Colonic mucosa (tissue), 4 donors: ENCODE measurements around the gene EEF2KMT. TPM values are rescaled to one million over a fixed set of nuclear protein-coding genes. Genes with fewer than 3 reads are reported as not detected.
"Not testable (repeated sequence)": the region's sequence is repeated elsewhere in the genome, so short reads cannot be mapped to it uniquely, and the experiment has no call there.

Experiments
- DNase-seq: peaks from one replicate; pipeline ENCODE4 v3.0.0-alpha.2; 2020
- H3K27ac ChIP-seq: fragments of 200-600 bp; one replicate; pipeline ENCODE4 v1.8.0; 2021
- H3K27me3 ChIP-seq: fragments of 200-600 bp; one replicate; pipeline ENCODE4 v1.8.0; 2021
- H3K36me3 ChIP-seq: fragments of 200-600 bp; one replicate; pipeline ENCODE4 v1.8.0; 2021
- H3K4me1 ChIP-seq: fragments of 200-600 bp; one replicate; pipeline ENCODE4 v1.8.0; 2021; ENCODE audit warnings: mild to moderate bottlenecking
- H3K4me3 ChIP-seq: fragments of 200-600 bp; one replicate; pipeline ENCODE4 v1.8.0; 2021
- H3K9ac ChIP-seq, 2 donors: one replicate each; pipeline ENCODE4 v1.7.0; 2013; ENCODE audit warnings: control low read depth in 2 of 2, low read depth in 2 of 2, low read length in 2 of 2
- H3K9me3 ChIP-seq: fragments of 200-600 bp; one replicate; pipeline ENCODE4 v1.8.0; 2021
- intact Hi-C: fragments of 100-400 bp; cut with DNase I; formaldehyde crosslinking; loops from one replicate; pipeline ENCODE4 v1.14.1; 2022
- total RNA-seq, 2 donors: library from RNA; stranded (reverse); fragmentation: NEBNext Ultra II Directional in 1 of 2; extraction: Animal tissue kit (Norgen Biotek cat#: 25700) in 1 of 2; gene quantifications; one replicate each; pipeline ENCODE4 v1.2.1, GENCODE V29; 2021
- TF ChIP-seq, protein P1 (sequence below): fragments of 200-600 bp; IDR thresholded peaks from one replicate; pipeline ENCODE4 v1.8.0; 2022; ENCODE audit warnings: antibody characterized with exemption, mild to moderate bottlenecking
- donor health status: healthy.
- donor health status: DM: no; HTN: no; CAD: no.
- donor health status: DM: no; HTN: no; CAD: no.

The EEF2KMT gene
- total RNA-seq, 2 donors from 2014 or later: 7.4 to 16.2 TPM

DNA sequence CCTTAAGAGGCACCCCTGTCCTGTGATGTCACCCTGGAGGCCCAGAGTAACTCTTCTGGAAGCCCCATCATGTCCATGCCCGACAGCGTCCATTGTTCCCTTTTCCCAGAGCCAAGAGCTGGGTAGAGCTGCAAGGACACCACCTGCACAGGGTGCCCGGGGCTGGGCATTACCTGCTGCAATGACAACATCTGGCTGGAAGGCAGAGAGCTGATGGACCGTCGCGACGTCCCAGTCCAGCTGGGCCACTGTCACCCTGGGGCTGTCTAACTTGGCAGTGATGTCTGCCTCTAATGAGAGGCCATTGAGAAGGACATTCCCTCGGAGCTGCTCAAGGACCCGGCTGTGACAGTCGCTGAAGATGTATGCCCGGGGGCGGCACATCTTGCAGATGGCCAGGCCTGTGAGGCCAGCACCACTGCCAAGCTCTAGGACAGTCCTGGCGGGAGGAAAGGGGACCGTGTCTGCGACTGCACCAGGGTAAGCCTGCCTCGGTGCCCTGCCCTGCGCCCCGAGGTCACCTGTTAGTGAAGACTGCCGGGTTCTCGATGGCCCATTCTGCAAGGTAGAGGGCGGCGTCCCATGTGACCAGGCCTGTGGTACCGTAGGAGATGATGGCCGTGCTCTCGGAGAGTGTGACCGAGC, 7.6 kb downstream of the EEF2KMT start:
- H3K9ac ChIP-seq, H3K4me3 ChIP-seq, H3K4me1 ChIP-seq, H3K9me3 ChIP-seq, H3K36me3 ChIP-seq, intact Hi-C loops, H3K27me3 ChIP-seq, DNase-seq, H3K27ac ChIP-seq: not testable (repeated sequence)

DNA sequence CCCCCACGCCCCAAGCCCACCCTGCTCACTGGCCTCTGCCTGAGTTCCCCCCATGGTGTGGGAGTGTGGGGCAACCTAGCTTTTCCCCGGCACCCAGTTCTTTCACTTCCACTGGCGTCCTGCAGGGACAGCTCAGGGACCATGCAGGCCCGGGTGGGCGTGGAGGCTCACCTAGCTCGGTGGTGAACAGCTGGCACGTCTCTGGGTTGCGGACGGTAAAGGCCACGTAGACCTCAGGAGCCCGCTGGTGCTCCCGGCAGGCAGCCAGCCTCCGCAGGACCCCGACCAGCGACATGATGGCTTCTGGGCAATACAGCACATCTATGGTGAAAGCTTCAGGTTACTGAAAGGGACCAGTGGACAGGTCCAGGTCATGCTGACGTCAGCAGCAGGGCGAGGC, 8.7 kb downstream of the EEF2KMT start:
- H3K9me3 ChIP-seq, H3K9ac ChIP-seq, H3K27me3 ChIP-seq, H3K4me3 ChIP-seq, H3K27ac ChIP-seq, intact Hi-C loops, H3K36me3 ChIP-seq, DNase-seq, H3K4me1 ChIP-seq: not testable (repeated sequence)

DNA sequence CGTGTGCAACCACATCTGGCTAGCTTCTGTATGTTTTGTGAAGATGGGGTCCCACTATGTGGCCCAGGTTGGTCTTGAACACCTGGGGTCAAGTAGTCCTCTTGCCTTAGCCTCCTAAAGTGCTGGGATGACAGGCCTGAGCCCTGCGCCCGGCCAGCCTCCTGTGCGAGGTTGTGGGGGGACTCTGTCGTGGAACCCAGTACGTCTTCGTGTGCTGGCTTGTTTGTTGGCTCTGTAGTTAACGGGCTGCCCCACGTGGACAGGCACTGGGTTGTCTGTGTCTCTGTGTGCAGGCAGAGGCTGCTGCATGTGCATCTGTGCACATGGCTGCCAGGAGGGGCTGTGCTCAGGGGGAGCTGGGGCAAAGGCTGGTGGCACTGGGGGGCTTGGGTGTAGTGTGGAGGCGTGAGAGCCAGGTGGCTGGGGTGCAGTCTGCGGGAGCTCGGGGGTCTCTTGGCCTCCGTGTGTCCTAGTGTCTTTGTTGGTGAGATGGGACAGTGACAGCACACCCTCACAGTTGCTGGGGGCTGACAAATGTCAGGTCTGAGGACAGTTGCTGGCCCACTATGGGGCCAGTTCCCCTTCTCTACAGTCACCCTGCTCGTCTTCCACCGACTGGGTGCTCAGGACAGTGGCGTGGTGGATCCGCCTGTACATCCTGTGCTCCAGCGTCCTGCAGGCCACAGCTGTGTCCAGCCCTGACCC, 9.4 kb downstream of the EEF2KMT start:
- DNase-seq, H3K27me3 ChIP-seq, H3K36me3 ChIP-seq, intact Hi-C loops, H3K4me3 ChIP-seq, H3K4me1 ChIP-seq, H3K9me3 ChIP-seq, H3K27ac ChIP-seq, H3K9ac ChIP-seq: not testable (repeated sequence)

DNA sequence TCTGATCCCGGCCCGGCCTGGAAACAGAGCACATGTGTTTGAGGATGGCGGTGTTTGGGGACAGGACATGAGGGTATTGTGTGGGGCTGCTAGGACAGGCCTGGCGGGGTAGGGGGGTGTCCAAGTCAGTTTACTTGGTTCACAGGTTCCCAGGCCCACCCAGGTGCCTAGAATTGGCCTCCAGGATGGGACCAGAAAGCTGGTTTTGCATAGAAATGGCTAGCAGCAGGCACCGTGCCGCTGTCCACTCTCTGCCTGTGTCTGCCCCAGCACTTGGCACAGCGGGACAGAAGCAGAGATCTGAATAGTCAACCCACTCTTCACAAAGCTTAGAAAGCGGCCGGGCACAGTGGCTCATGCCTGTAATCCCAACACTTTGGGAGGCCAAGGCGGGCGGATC, 11.9 kb downstream of the EEF2KMT start:
- H3K36me3 ChIP-seq, intact Hi-C loops, H3K27me3 ChIP-seq, H3K4me3 ChIP-seq, DNase-seq, H3K27ac ChIP-seq, H3K9ac ChIP-seq, H3K9me3 ChIP-seq, H3K4me1 ChIP-seq: not testable (repeated sequence)

DNA sequence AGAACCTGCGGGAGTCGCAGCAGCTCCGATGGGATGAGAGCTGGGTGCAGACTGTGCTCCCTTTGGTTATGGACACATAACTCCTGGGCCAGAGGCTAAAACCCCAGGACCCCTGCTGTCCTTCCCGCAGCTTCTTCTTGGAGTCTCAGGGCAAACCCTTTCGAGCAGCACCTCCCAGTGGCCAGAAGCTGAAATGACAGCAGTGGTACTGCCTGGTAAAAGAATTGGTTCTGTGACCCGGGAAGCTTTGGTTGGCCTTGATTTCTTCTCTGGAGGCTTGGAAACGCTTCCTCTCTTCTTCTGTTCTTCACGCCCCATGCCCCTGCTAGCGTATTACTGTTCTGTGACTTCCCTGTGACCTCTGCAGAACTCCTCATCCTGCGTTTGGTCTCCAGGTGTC, 12.8 kb downstream of the EEF2KMT start:
- H3K27ac ChIP-seq, H3K9ac ChIP-seq, H3K4me1 ChIP-seq, H3K27me3 ChIP-seq, H3K36me3 ChIP-seq, intact Hi-C loops, H3K9me3 ChIP-seq, H3K4me3 ChIP-seq: not testable (repeated sequence)
- DNase-seq: peak; percentile 67
- TF ChIP-seq, protein P1, sequence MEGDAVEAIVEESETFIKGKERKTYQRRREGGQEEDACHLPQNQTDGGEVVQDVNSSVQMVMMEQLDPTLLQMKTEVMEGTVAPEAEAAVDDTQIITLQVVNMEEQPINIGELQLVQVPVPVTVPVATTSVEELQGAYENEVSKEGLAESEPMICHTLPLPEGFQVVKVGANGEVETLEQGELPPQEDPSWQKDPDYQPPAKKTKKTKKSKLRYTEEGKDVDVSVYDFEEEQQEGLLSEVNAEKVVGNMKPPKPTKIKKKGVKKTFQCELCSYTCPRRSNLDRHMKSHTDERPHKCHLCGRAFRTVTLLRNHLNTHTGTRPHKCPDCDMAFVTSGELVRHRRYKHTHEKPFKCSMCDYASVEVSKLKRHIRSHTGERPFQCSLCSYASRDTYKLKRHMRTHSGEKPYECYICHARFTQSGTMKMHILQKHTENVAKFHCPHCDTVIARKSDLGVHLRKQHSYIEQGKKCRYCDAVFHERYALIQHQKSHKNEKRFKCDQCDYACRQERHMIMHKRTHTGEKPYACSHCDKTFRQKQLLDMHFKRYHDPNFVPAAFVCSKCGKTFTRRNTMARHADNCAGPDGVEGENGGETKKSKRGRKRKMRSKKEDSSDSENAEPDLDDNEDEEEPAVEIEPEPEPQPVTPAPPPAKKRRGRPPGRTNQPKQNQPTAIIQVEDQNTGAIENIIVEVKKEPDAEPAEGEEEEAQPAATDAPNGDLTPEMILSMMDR: peak; percentile 57

DNA sequence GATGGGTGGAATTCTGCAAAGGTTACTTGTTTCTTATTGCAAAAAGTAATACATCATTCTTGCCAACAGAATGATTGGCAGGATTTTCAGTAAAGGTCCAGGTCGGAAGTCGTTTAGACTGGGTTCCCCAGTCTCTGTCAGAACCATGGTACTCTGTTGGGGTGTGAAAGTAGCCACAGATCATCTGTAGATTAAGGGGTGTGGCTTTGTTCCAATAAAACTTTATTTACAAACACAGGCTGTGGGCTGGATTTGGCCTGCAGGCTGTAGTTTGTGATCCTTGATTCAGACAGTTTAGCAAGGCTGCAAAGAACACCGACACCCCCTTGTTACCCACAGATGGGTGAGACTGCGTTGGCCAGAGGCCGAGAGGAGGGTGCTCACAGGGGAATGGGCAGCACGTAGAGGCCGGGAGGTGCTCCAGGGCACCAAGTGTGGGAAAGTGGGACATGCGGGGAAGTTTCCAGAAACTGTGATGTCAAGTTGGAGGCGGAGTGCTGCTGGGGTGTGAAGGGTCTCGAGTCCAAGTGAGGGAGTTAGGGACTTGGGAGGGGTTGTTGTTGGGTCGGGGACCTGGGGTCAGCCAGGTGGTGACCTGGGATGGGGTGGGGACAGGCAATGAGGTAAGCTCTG, 13.4 kb downstream of the EEF2KMT start:
- H3K27ac ChIP-seq, H3K27me3 ChIP-seq, H3K4me1 ChIP-seq, H3K4me3 ChIP-seq, H3K9me3 ChIP-seq, DNase-seq, H3K36me3 ChIP-seq, H3K9ac ChIP-seq, intact Hi-C loops: not testable (repeated sequence)

DNA sequence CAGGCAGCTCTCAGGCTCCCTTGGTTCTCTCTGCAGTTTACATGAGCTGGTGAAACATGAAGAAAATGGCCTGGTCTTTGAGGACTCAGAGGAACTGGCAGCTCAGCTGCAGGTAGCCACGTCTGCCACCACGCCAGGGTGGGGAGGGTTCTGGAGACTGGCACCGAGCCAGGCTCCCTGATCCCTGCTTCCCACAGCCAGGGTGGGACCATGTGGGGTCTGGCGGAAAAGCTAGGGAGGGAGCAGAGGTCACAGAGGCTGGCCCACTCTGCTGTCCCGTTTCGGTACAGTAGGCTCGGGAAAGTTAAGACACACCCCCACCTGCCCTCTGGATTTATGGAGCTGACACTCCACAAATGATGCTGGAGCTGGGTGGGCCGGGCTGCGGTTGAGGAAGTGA, 13.9 kb downstream of the EEF2KMT start:
- DNase-seq: peak; percentile 60

DNA sequence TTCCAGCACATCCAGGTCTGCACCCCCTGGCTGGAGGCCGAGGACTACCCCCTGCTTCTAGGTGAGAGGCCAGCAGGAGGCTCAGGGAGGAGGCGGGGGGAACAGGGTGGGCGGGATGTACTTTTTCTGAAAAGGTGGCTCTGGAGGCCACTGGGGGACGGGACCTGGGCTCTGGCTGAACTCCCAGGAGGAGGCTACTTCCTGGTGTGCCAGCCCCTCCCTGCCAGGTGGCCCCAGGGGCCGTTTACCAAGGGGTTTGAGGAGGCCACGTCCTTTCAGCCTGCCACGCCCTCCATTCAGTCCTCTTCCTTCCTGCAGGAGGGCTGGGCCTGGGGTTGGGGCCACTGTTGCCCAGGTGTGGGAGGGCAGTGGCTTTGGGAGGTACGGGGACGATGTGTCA, 16.6 kb downstream of the EEF2KMT start:
- H3K4me3 ChIP-seq, H3K27me3 ChIP-seq, H3K36me3 ChIP-seq, H3K4me1 ChIP-seq, intact Hi-C loops, H3K9me3 ChIP-seq, H3K9ac ChIP-seq: not testable (repeated sequence)
- DNase-seq: peak; percentile 85
- H3K27ac ChIP-seq: peak overlapping the region; percentile 75

More for the DNA sequence above, 13.9 kb downstream of the EEF2KMT start:
- H3K27me3 ChIP-seq, H3K9ac ChIP-seq, H3K36me3 ChIP-seq, H3K4me1 ChIP-seq, intact Hi-C loops, H3K4me3 ChIP-seq, H3K27ac ChIP-seq, H3K9me3 ChIP-seq: not testable (repeated sequence)

DNA sequence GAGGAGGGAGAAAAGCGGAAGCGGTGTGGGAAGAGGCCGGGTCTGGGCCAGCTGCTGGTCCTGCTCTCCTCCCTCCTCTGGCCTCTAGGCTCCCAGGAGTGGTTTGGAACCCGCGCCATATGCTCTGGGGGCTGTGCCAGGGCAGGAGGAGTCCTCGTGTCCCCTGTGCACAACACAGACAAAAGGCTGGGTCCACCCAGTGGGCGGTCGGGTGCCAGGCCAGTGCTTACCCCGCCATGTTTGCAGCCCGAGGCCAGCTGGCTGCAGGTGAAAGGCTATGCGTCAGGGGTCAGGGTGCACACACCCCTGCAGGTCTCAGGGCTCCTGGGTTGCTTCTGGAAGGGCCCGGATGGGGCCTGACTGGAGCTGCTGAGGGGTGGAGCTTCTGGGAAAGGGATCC, 17.1 kb downstream of the EEF2KMT start:
- intact Hi-C loops, H3K9me3 ChIP-seq, H3K4me1 ChIP-seq, H3K36me3 ChIP-seq, H3K27me3 ChIP-seq, H3K4me3 ChIP-seq: not testable (repeated sequence)
- peak overlapping the region; percentile 75 for H3K27ac ChIP-seq
- H3K9ac ChIP-seq: peak overlapping the region in 1 of 2 donors; percentile 12
- peak; percentile 75 for DNase-seq
